Measurements from ENCODE around the gene ERFE.

ERFE gene

GRCh38 chr2:238122287-238123217 is 36.2 kb upstream of the ERFE start:
- no peaks in the 10 kb centered on the region for H3K36me3 ChIP-seq (replicated peaks)
- H3K27ac ChIP-seq: no peak overlapping the region
- in situ Hi-C loops (cut with HindIII; ENCODE audit: low pct_ligation_motif_present, low sequenced_read_pairs): no loop called here
- peaks cover 6% of the 10 kb centered on the region for H3K27me3 ChIP-seq (replicated peaks)
- no peak for DNase-seq
- no peak overlapping the region for H3K4me3 ChIP-seq (ENCODE audit: low read depth, low read length)
- TF ChIP-seq CTCF (IDR thresholded peaks at IDR 0.05; ENCODE audit: low read depth, low read length, missing control alignments): no peak

GRCh38 chr2:238123218-238123971 is 35.4 kb upstream of the ERFE start:
- H3K36me3 ChIP-seq (replicated peaks): no peaks in the 10 kb centered on the region
- no peak overlapping the region for H3K4me3 ChIP-seq (ENCODE audit: low read depth, low read length)
- no peak overlapping the region for H3K27ac ChIP-seq
- no peak for DNase-seq
- peaks cover 2% of the 10 kb centered on the region for H3K27me3 ChIP-seq (replicated peaks)
- in situ Hi-C loops (cut with HindIII; ENCODE audit: low pct_ligation_motif_present, low sequenced_read_pairs): no loop called here
- TF ChIP-seq CTCF (IDR thresholded peaks at IDR 0.05; ENCODE audit: low read depth, low read length, missing control alignments): no peak

GRCh38 chr2:238123991-238124470 is 34.7 kb upstream of the ERFE start:
- no peak overlapping the region for H3K27ac ChIP-seq
- H3K27me3 ChIP-seq (replicated peaks): peaks cover 2% of the 10 kb centered on the region
- in situ Hi-C loops (cut with HindIII; ENCODE audit: low pct_ligation_motif_present, low sequenced_read_pairs): no loop called here
- H3K4me3 ChIP-seq (ENCODE audit: low read depth, low read length): no peak overlapping the region
- no peaks in the 10 kb centered on the region for H3K36me3 ChIP-seq (replicated peaks)
- DNase-seq: no peak
- no peak for TF ChIP-seq CTCF (IDR thresholded peaks at IDR 0.05; ENCODE audit: low read depth, low read length, missing control alignments)

- in situ Hi-C loops (cut with HindIII; ENCODE audit: low pct_ligation_motif_present, low sequenced_read_pairs): no loop called here
Measured at GRCh38 chr2:238124488-238125126, 34.2 kb upstream of the ERFE start.

More at GRCh38 chr2:238124488-238125126, 34.2 kb upstream of the ERFE start:
- Histone ChIP-seq H3K27ac (no peak overlapping the region), H3K36me3 (replicated peaks) (no peaks in the 10 kb centered on the region), H3K4me3 (ENCODE audit: low read depth, low read length) (no peak overlapping the region), H3K27me3 (replicated peaks) (peaks cover 2% of the 10 kb centered on the region)
- TF ChIP-seq CTCF (IDR thresholded peaks at IDR 0.05; ENCODE audit: low read depth, low read length, missing control alignments): no peak
- no peak for DNase-seq
